ENCODE results near the gene EVA1A.
"Not testable (repeated sequence)": the region's sequence is repeated elsewhere in the genome, so short reads cannot be mapped to it uniquely, and the experiment has no call there.

EVA1A gene

GRCh38 chr2:75516378-75517360, 44.1 kb downstream of the EVA1A start:
- DNase-seq, result no peak

- DNase-seq, result no peak
These were observed 45.0 kb downstream of the EVA1A start for GRCh38 chr2:75515584-75516368.

GRCh38 chr2:75513616-75514170, 47.0 kb downstream of the EVA1A start:
- DNase-seq, result no peak

GRCh38 chr2:75512455-75513212, 48.1 kb downstream of the EVA1A start:
- DNase-seq, result no peak

GRCh38 chr2:75506101-75506697, 54.5 kb downstream of the EVA1A start:
- no peak for DNase-seq

GRCh38 chr2:75505012-75505411, 55.7 kb downstream of the EVA1A start:
- DNase-seq, result no peak

GRCh38 chr2:75503048-75503607, 57.6 kb downstream of the EVA1A start:
- no peak for DNase-seq

- peak; percentile 12 for DNase-seq
These were observed 60.1 kb downstream of the EVA1A start for GRCh38 chr2:75500633-75501032.

GRCh38 chr2:75499534-75499933, 61.2 kb downstream of the EVA1A start:
- no peak for DNase-seq

- no peak for DNase-seq
These were observed 61.8 kb downstream of the EVA1A start for GRCh38 chr2:75498907-75499306.

- DNase-seq, result no peak
These were observed 63.5 kb downstream of the EVA1A start for GRCh38 chr2:75497256-75497655.

- DNase-seq, result peak; percentile 18
These were observed 64.9 kb downstream of the EVA1A start for GRCh38 chr2:75495862-75496261.

- no peak for DNase-seq
These were observed 66.5 kb downstream of the EVA1A start for GRCh38 chr2:75494137-75494769.

- no peak for DNase-seq
These were observed 67.5 kb downstream of the EVA1A start for GRCh38 chr2:75493230-75493629.

GRCh38 chr2:75491129-75491753, 69.5 kb downstream of the EVA1A start:
- DNase-seq, result no peak

- DNase-seq, result no peak
These were observed 71.0 kb downstream of the EVA1A start for GRCh38 chr2:75489721-75490120.

- no peak for DNase-seq
These were observed 72.6 kb downstream of the EVA1A start for GRCh38 chr2:75488157-75488556.

- DNase-seq, result not testable (repeated sequence)
These were observed 74.0 kb downstream of the EVA1A start for GRCh38 chr2:75486735-75487134.

GRCh38 chr2:75484840-75485239, 75.9 kb downstream of the EVA1A start:
- DNase-seq, result no peak

- no peak for DNase-seq
These were observed 76.9 kb downstream of the EVA1A start for GRCh38 chr2:75483878-75484277.

GRCh38 chr2:75482398-75482797, 78.3 kb downstream of the EVA1A start:
- no peak for DNase-seq
